NCI-H1417 (cell line): Measurements from ENCODE around the gene ALDH3B1.

Source experiments
- DNase-seq, 3 experiments: peaks; one replicate each; lab custom pipeline; 2025; lab: John Stamatoyannopoulos, UW

ALDH3B1 gene

DNA sequence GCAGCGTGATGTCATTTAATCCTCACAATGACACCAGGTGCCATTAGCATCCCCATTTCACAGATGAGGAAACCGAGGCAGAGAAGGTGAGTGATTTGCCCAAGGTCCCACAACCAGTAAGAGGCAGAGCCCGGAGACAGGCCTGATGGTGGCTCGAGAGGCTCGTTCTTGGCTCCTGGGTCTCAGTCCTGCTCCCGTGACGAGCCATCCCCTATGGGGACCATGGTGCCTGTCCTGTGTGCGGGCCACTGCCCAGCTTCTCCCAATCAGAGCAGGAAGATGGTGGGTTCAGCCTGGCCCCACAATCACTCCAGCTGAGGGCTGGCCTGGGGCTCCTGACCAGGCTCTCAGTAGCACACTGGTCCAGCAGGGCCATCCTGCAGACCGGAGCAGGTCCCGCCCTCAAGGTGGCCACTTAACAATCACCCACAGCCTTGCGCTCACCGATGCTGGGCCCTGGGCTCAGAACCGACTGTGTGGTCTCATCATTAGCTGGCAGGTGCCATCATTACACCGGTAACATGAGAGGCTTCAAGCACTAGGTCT lies 3.6 kb downstream of the ALDH3B1 start:
- peak in 1 of 3 experiments; percentile 47 for DNase-seq

- DNase-seq = no peak
Measured at GRCh38 chr11:68014157-68014946, 4.2 kb downstream of the ALDH3B1 start.

- DNase-seq = no peak
Measured at GRCh38 chr11:68014947-68015447, 4.9 kb downstream of the ALDH3B1 start.

DNA sequence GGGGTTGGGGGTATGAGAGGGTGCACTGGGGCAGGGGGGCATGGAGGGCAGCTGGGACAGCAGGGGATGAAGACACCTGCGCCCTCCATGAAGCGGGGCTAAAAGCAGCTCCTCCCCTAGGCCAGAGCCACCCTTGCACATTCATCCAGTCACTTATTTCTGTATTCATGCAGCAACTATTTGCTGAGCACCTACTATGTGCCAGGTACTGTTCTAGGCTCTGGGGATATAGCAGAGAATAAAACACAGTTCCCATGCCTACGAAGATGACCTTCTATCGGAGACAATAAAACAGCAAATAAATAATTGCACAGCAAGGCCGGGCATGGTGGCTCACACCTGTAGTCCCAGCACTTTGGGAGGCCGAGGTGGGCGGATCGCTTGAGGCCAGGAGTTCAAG lies 5.3 kb downstream of the ALDH3B1 start:
- DNase-seq = no peak

DNA sequence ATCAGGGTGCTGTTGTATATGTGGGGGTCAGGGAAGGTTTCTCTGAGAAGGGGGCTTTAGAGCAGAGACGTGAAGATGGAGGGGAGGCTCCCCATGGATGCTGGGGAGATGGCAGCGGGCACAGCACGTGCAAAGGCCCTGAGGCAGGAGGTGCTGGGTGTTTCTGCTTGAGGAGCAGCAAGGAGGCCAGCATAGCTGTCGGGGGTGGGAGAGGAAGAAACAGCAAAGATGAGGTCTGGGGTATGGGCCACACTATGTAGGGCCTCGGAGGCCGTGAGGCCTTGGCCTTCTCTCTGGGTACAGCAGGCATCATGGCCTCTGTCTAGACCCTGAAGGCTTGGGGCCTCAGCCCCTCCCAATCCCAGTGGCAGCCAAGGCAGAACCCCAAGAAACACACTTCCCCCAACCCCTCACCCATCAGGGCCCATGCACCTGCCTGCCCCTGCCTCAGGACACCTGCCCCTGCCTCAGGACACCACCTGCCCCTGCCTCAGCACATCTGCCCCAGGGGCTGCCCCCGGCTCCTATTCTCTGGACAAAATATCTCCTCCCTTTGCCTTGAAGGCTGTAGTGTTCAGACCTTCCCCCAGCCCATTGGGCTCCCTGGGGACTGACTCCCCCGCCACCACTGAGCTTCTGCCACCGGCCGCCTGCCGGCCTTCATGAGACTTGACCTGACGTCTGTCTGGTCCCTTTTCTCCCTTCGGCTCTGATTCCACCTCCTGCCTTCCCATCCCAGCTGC lies 6.2 kb downstream of the ALDH3B1 start:
- no peak for DNase-seq

DNA sequence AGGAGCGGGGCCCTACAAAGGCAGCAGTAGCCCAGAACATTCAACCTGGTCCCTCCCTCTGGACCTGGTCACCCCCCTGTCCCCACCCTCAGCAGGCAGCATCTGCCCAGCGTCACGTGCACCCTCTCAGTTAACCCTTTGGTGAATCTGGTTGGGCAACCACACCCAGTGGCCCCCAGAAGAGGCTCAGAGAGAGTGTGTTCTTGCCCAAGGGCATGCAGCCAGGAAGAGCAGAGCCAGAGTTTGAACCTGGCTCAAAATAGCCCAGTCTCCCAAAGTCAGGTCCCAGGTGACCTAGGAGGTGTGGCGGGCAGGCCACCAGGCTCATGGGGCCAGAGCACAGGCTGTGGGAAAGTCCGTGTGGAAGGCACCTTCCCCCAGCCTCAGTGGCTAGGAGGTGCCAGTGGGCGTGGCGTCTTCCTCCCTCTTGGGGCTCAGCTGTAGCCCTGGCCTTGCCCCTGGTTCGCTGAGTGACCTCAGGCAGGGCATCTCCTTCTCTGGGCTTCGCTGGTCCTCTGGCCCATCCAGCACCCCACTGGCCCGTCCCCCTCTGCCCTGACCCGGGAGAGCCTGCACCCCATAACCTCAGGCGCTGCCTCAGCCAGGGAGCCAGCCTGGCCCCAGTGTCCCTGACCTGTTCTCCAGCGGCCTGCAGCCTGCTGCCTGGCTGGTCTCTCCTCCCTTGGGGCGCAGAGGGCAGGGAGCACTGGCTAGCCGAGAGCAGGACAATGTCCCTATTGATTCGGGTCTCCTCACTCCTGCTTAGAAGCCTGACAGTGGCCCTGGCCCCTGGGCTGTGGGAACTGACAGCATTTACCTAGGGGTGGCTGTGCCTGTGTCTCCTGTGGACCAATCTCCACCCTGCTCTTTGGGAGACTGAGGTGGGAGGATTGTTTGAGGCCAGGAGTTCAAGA lies 7.0 kb downstream of the ALDH3B1 start:
- no peak for DNase-seq

DNA sequence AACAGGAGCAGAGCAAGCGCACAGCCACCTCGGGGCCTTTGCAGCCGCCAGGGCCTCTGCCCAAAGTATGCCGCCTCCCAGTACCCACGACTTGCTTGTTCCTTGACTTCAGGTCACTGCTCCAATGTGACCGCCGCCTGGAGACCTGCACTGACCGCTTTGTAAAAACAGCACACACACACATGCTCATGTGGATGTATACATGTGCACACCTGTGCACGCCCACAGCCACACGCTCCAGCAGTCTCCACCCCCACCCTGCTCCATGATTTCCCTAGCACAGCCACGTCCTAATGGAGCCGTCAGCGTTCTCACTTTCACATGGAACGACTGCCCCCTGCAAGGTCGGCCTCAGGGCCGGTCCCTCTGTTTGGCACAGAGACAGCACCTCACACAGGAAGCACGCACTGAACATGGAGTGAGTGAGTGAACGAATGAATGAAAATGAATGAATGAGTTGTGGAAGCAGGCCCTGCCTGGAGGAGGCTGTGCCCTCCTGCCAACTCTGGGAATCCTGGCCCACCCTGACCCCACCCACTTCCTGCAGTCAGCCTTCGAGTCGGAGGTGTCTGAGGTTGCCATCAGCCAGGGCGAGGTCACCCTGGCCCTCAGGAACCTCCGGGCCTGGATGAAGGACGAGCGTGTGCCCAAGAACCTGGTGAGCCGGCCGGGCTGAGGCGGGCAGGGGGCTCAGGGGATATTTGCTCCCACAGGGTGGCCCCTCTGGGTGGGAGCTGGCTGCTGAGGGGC lies 8.0 kb downstream of the ALDH3B1 start:
- no peak for DNase-seq

DNA sequence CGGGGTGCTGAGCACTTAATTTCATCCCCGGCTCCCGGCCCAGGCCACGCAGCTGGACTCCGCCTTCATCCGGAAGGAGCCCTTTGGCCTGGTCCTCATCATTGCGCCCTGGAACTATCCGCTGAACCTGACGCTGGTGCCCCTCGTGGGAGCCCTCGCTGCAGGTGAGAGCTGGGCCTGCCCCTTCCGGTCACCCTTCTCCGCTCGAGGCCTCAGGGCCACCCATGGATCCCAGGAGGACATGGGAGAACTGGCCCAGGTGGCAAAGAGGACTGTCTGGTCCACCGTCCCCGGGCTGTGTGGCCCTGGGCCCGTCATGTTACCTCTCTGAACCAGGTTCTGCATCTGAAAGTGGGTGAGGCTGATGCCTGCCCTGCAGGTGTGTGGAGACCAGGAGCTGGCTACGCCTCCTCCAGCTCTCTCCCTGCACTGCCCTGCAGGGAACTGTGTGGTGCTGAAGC lies 8.6 kb downstream of the ALDH3B1 start:
- no peak for DNase-seq

DNA sequence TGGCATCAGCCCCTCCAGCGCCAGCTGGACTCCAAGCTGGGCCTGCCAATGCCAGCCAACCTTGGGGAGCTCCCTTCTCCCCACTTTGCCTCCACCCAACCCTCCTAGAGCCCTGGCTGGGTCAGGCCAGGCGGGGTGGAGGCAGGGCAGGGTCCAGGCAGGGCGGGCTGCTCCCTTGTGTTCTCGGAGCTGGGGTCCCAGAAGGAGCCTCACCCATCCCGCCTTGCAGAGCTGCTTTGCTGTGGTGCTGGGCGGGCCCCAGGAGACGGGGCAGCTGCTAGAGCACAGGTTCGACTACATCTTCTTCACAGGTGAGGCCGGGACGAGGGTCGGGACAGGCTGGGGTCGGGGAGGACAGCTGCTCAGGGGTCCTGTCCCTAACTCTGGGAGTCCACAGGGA lies 9.4 kb downstream of the ALDH3B1 start:
- DNase-seq = no peak

GRCh38 chr11:68020575-68020974 lies 10.4 kb downstream of the ALDH3B1 start:
- peak in 2 of 3 experiments; percentile 18 to 26 for DNase-seq

DNA sequence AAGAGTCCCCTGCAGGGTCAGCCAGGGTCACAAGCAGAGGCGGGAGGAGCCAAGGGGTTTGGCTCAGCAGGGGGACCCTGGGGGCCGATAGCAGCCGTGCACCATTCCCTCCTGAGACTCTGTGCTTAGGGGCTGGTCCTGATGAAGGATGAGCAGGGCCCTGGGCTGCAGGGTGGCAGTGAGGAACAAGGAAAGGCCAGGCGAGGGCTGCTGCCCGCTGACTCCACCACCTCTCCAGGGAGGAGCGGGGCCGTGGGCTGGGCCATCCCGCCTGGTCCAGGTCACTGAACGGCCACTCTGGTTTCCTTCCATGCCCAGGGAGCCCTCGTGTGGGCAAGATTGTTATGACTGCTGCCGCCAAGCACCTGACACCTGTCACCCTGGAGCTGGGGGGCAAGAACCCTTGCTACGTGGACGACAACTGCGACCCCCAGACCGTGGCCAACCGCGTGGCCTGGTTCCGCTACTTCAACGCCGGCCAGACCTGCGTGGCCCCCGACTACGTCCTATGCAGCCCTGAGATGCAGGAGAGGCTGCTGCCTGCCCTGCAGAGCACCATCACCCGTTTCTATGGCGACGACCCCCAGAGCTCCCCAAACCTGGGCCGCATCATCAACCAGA lies 11.2 kb downstream of the ALDH3B1 start:
- DNase-seq = peak in 1 of 3 experiments; percentile 26

- no peak for DNase-seq
Measured at GRCh38 chr11:68022531-68022930, 12.4 kb downstream of the ALDH3B1 start.

DNA sequence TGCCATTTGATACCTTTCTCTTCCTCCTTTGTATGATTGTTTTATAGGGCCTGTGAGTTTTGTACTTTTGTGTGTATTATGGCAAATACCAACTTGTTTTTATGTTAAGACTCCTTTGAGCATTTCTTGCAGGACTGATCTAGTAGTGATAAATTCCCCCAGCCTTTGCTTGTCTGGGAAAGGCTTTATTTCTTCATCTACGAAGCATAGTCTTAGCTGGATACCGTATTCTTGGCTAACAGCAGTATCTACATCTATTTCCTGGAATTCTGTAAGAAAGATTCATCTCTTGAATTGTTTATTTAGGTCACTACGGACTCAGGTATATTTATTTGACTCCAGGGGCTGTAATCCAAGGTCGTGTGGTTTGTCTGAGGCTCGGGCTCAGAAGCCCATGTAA lies 14.4 kb downstream of the ALDH3B1 start:
- no peak for DNase-seq

GRCh38 chr11:68025047-68025446 lies 14.9 kb downstream of the ALDH3B1 start:
- DNase-seq = no peak

DNA sequence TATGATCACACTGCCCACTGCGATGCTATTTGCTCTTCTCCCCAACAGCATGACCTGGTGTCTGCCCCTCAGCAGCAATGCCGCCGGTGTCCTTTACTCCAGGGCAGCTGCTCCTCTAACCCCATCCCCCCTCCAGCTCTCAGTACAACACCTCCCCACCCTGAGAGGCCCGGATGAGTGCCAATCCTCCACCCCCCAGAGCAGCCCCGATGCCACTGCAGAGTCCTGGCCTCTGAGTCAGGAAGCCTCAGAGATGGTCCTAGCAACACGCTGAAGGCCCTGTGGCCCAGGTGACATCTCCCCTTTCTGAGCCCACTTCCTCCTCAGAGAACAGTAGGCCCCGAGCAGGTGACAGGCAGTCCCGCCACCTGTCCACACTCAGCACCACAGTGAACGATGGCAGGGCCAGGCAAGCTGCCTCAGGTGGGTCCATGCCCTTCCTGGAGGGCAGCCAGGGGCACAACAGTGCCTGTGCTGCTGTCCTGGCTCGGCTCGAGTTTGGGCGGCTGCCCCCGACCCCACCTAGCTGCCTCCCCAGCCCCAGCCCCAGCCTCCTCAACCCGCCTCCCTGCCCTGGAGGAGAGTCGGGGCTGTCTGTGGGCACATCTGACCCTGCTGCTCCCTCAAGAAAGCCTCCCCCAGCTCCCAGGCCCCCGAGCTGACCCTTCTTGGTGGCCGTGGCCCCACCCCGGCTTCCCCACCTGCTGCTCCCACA lies 16.4 kb downstream of the ALDH3B1 start:
- DNase-seq = no peak

DNA sequence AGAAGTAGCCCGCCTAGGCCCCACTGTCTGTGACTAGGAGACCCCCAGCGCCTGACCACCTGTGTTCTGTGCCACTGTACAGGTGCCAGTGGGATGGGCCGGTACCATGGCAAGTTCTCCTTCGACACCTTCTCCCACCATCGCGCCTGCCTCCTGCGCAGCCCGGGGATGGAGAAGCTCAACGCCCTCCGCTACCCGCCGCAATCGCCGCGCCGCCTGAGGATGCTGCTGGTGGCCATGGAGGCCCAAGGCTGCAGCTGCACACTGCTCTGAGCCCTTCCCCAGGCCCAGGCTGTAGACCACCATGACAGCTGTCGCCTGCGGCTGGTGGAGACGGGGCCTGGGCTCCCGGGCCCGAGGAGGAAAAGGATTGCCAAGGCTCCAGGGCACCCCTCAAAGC lies 17.5 kb downstream of the ALDH3B1 start:
- DNase-seq = no peak

DNA sequence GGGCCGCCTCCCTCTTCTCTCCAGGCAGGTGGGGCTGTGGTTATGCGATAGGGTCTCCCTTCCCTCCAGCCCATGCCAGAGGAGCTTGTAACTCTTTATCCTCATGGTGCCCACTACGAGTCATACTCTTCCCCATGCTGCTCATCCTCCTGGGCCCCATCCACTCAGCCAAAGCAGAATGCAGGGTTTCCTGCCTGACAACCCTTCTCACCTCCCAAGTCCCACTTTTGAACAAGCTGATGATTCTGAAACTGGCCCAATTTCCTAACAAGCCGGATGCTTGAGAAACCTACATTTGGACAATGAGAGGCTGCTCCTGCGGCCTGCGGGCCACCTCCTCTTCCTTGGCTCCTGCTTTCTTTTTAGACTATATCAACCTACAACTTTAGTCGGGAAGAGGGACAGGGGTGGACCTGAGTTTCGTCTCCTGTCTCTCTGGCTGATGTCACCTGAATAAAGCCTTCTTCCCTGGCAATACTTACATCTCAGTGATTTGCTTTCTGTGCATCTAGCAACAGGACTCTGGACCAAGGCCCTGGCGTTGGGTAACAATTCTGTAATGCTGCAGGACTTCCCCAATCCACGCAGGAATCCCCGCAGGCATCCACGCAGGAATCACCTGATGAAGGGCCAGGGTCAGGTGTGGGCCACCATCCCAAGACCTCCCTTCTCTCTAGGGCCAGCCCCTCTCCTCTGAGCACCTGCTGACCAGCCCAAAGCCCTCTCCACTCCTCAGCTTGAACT lies 18.8 kb downstream of the ALDH3B1 start:
- no peak for DNase-seq

- DNase-seq = peak; percentile 98 to 100 (median 100)
Measured at GRCh38 chr11:68030318-68031143, 20.4 kb downstream of the ALDH3B1 start, which contains the start of gene NDUFS8. Gene NDUFS8 (plus strand): TSS chr11:68030681. CDS start chr11:68032152, 1,471 bp downstream.
